CD14-positive monocyte (primary cell): ENCODE results near the gene SCN2B. TPM values are rescaled to one million over a fixed set of nuclear protein-coding genes. Genes with fewer than 3 reads are reported as not detected.
"Not testable (repeated sequence)": the region's sequence is repeated elsewhere in the genome, so short reads cannot be mapped to it uniquely, and the experiment has no call there.

ENCODE experiments used
- DNase-seq, 3 donors: peaks; one replicate each; pipeline ENCODE4 v3.0.0-alpha.2; 2011 to 2022
- H2AFZ ChIP-seq: 2 replicates; pipeline ENCODE4 v1.6.0; 2012; ENCODE audit warnings: mild to moderate bottlenecking, low read depth, low read length, inconsistent platforms; ENCODE audit not compliant: insufficient read depth, poor library complexity, severe bottlenecking
- H3K27ac ChIP-seq, 2 donors: 1 replicate in 1 of 2; 2 replicates in 1 of 2; pipeline ENCODE4 v1.5.1; 2012 to 2013; ENCODE audit warnings: low read length in 2 of 2, control low read depth in 1 of 2, inconsistent platforms in 1 of 2, low read depth in 1 of 2, mild to moderate bottlenecking in 1 of 2
- H3K27me3 ChIP-seq, 2 donors: one replicate each; pipeline versions ENCODE4 v1.6.0 to v1.6.1; 2011 to 2013; ENCODE audit warnings: low read length in 2 of 2; ENCODE audit not compliant: control insufficient read depth in 2 of 2, insufficient read depth in 2 of 2
- H3K36me3 ChIP-seq, 2 donors: replicated peaks in 1 of 2; 1 replicate in 1 of 2; 2 replicates in 1 of 2; pipeline versions ENCODE4 v1.5.1 to v1.6.1; 2012 to 2013; ENCODE audit warnings: low read length in 2 of 2, control low read depth in 1 of 2, inconsistent platforms in 1 of 2, mild to moderate bottlenecking in 1 of 2; ENCODE audit not compliant: insufficient read depth in 2 of 2, control insufficient read depth in 1 of 2
- H3K4me1 ChIP-seq, 2 donors: 1 replicate in 1 of 2; 2 replicates in 1 of 2; pipeline versions ENCODE4 v1.5.1 to v1.6.1; 2012 to 2013; ENCODE audit warnings: low read length in 2 of 2, control low read depth in 1 of 2, inconsistent platforms in 1 of 2, mild to moderate bottlenecking in 1 of 2, moderate library complexity in 1 of 2; ENCODE audit not compliant: insufficient read depth in 2 of 2, control insufficient read depth in 1 of 2
- H3K4me2 ChIP-seq: replicated peaks from 2 replicates; pipeline ENCODE3; 2012; ENCODE audit warnings: low read length, moderate library complexity, mild to moderate bottlenecking; ENCODE audit not compliant: poor library complexity, severe bottlenecking; ENCODE audit errors: extremely low read depth
- H3K4me3 ChIP-seq, 3 experiments: fragments of 200-600 bp in 1 of 3; sonication (generic) in 1 of 3; replicated peaks in 1 of 3; 1 replicate in 2 of 3; 2 replicates in 1 of 3; pipeline ENCODE4 v1.5.1; 2011 to 2013; ENCODE audit warnings: low read length in 3 of 3, mild to moderate bottlenecking in 3 of 3, control low read depth in 2 of 3, low read depth in 2 of 3, inconsistent platforms in 1 of 3, moderate library complexity in 1 of 3
- H3K79me2 ChIP-seq: 2 replicates; pipeline ENCODE4 v1.6.0; 2012; ENCODE audit warnings: mild to moderate bottlenecking, control low read depth, inconsistent platforms, low read length, moderate library complexity; ENCODE audit not compliant: insufficient read depth
- H3K9ac ChIP-seq: 2 replicates; pipeline ENCODE4 v1.6.0; 2017; ENCODE audit warnings: low read length, mild to moderate bottlenecking; ENCODE audit not compliant: insufficient read depth, poor library complexity, severe bottlenecking
- H3K9me3 ChIP-seq, 2 donors: replicated peaks in 1 of 2; 1 replicate in 1 of 2; 2 replicates in 1 of 2; pipeline versions ENCODE4 v1.5.1 to v1.6.1; 2012 to 2013; ENCODE audit warnings: low read length in 2 of 2, control low read depth in 1 of 2; ENCODE audit not compliant: control insufficient read depth in 1 of 2, insufficient read depth in 1 of 2
- H4K20me1 ChIP-seq: 2 replicates; pipeline ENCODE4 v1.6.0; 2012; ENCODE audit warnings: mild to moderate bottlenecking, low read length, control low read depth, moderate library complexity; ENCODE audit not compliant: insufficient read depth
- H3K27ac Mint-ChIP-seq, 7 donors: one replicate each; pipeline ENCODE4 v1.8.0; 2020; ENCODE audit warnings: mild to moderate bottlenecking in 7 of 7, mixed read lengths in 7 of 7, moderate library complexity in 6 of 7, inconsistent platforms in 2 of 7
- H3K27me3 Mint-ChIP-seq, 3 donors: one replicate each; pipeline ENCODE4 v1.8.0; 2021 to 2022; ENCODE audit warnings: low read depth in 3 of 3, mild to moderate bottlenecking in 3 of 3, mixed read lengths in 3 of 3, moderate library complexity in 3 of 3, inconsistent platforms in 1 of 3
- H3K36me3 Mint-ChIP-seq, 2 donors: one replicate each; pipeline ENCODE4 v1.8.0; 2020; ENCODE audit warnings: mixed read lengths in 2 of 2, inconsistent platforms in 1 of 2, mild to moderate bottlenecking in 1 of 2
- H3K4me1 Mint-ChIP-seq: one replicate; pipeline ENCODE4 v1.8.0; 2020; ENCODE audit warnings: mild to moderate bottlenecking, mixed read lengths
- H3K4me3 Mint-ChIP-seq, 2 donors: one replicate each; pipeline ENCODE4 v1.8.0; 2020; ENCODE audit warnings: mild to moderate bottlenecking in 2 of 2, mixed read lengths in 2 of 2, moderate library complexity in 1 of 2
- H3K9me3 Mint-ChIP-seq, 7 donors: one replicate each; pipeline ENCODE4 v1.8.0; 2020 to 2022; ENCODE audit warnings: mixed read lengths in 7 of 7, mild to moderate bottlenecking in 6 of 7, moderate library complexity in 6 of 7, inconsistent platforms in 2 of 7
- WGBS: methylation state at CpG from one replicate; pipeline ENCODE4 v1.1.5; 2013; ENCODE audit warnings: missing lambda C conversion rate; ENCODE audit not compliant: insufficient coverage; 5-methylcytosine and 5-hydroxymethylcytosine counted together
- intact Hi-C, 2 donors: fragments of 100-400 bp; cut with micrococcal nuclease; formaldehyde crosslinking; loops; one replicate each; pipeline versions ENCODE4 v1.15.0 to v1.15.1; 2023
- polyA plus RNA-seq, 3 donors: library from polyadenylated mRNA; depleted of rRNA in 1 of 3; unstranded in 2 of 3; stranded (reverse) in 1 of 3; fragments of 300-500 nt in 2 of 3; fragments of >200 nt in 1 of 3; fragmentation: Illumina TruSeq in 2 of 3; gene quantifications; 1 replicate in 2 of 3; 2 replicates in 1 of 3; pipeline ENCODE4 v1.2.3, GENCODE V29; 2012 to 2021
- TF ChIP-seq, protein P1 (sequence below): fragments of 200-600 bp; IDR thresholded peaks from one replicate; pipeline ENCODE4 v1.8.0; 2022; ENCODE audit warnings: antibody characterized with exemption, mild to moderate bottlenecking

Gene SCN2B
- polyA plus RNA-seq, 3 donors, result 0.01 TPM; not detected in 2

DNA sequence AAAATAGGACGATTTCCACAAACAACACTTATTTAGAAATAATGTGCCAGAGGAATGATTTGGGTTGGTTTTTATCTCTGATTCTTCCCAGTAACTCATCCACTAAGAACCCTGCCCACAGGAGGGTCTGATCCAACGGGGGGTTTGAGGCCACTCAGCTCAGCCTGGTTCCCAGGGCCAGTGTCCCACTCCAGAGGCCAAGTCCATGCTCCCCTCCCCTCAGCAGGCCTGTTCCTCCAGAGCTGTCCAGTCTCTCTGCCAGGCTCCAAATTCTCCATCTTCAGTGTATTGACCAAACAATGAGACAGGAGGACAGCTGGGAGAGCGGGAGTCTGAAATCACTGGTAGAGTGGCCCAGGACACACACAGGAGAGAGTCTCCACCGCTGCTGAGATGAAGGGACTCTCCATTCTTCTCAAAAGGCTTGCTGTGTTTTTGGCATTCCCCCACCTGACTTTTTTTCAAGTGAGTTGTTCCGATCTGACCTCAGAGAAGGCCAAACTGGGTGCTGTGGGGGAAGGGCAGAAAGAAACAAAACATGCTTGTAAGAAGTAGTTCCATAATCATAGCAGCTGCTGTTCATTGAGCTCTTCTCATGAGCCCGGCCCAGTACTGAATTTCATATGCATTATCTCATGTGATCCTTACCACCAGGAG lies 17.6 kb upstream of the SCN2B start:
- Mint-ChIP-seq H3K4me1 (peaks cover 11% of the 10 kb centered on the region), H3K27me3 (no peaks in the 10 kb centered on the region), H3K27ac (peak overlapping the region in 1 of 7 donors; percentile 63), H3K9me3 (peaks cover 13 to 30% (median 19%) of the 10 kb centered on the region in 7 donors), H3K36me3 (peaks cover 63 to 77% of the 10 kb centered on the region in 2 donors), H3K4me3 (no peak overlapping the region)
- H2AFZ ChIP-seq, result no peak overlapping the region
- peaks cover 60 to 65% of the 10 kb centered on the region in 2 donors for H3K36me3 ChIP-seq
- H3K79me2 ChIP-seq, result no peaks in the 10 kb centered on the region
- no peaks in the 10 kb centered on the region for H3K27me3 ChIP-seq
- H3K27ac ChIP-seq, result no peak overlapping the region
- peaks cover 5 to 8% of the 10 kb centered on the region in 2 donors for H3K9me3 ChIP-seq
- intact Hi-C loops, result no loop called here
- WGBS, result 100% methylated on average over 2 of the region's 6 CpGs
- TF ChIP-seq, protein P1, sequence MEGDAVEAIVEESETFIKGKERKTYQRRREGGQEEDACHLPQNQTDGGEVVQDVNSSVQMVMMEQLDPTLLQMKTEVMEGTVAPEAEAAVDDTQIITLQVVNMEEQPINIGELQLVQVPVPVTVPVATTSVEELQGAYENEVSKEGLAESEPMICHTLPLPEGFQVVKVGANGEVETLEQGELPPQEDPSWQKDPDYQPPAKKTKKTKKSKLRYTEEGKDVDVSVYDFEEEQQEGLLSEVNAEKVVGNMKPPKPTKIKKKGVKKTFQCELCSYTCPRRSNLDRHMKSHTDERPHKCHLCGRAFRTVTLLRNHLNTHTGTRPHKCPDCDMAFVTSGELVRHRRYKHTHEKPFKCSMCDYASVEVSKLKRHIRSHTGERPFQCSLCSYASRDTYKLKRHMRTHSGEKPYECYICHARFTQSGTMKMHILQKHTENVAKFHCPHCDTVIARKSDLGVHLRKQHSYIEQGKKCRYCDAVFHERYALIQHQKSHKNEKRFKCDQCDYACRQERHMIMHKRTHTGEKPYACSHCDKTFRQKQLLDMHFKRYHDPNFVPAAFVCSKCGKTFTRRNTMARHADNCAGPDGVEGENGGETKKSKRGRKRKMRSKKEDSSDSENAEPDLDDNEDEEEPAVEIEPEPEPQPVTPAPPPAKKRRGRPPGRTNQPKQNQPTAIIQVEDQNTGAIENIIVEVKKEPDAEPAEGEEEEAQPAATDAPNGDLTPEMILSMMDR, result no peak
- peaks cover 5 to 8% of the 10 kb centered on the region in 2 donors for H3K4me1 ChIP-seq
- peaks cover 43% of the 10 kb centered on the region for H4K20me1 ChIP-seq
- H3K9ac ChIP-seq, result no peak overlapping the region
- no peak overlapping the region for H3K4me3 ChIP-seq
- H3K4me2 ChIP-seq, result no peak overlapping the region
- DNase-seq, result no peak

DNA sequence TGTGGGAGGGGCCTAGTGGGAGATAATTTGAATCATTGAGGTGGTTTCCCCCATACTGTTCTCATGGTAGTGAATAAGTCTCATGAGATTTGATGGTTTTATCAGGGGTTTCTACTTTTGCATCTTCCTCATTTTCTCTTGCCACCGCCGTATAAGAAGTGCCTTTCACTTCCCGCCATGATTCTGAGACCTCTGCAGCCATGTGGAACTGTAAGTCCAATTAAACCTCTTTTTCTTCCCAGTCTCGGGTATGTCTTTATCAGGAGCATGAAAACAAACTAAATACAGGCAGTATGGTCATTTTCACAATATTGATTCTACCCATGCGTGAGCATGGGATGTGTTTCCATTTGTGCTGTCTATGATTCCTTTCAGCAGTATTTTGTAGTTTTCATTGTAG lies 16.4 kb upstream of the SCN2B start:
- intact Hi-C loops, H3K4me1 ChIP-seq, H3K4me3 Mint-ChIP-seq, H3K79me2 ChIP-seq, H2AFZ ChIP-seq, H3K27ac ChIP-seq, H3K4me1 Mint-ChIP-seq, H3K4me3 ChIP-seq, H3K4me2 ChIP-seq, H3K27ac Mint-ChIP-seq, H3K9ac ChIP-seq, H3K9me3 ChIP-seq, H3K27me3 ChIP-seq, H3K27me3 Mint-ChIP-seq, DNase-seq: not testable (repeated sequence)
- Histone ChIP-seq H3K36me3 (peaks cover 51 to 54% of the 10 kb centered on the region in 2 donors), H4K20me1 (peaks cover 35% of the 10 kb centered on the region)
- peaks cover 13 to 30% (median 19%) of the 10 kb centered on the region in 7 donors for H3K9me3 Mint-ChIP-seq
- 80% methylated on average over 1 of the region's 5 CpGs for WGBS
- H3K36me3 Mint-ChIP-seq, result peaks cover 54 to 64% of the 10 kb centered on the region in 2 donors

GRCh38 chr11:118190942-118191506 lies 14.6 kb upstream of the SCN2B start:
- H4K20me1 ChIP-seq, result peaks cover 23% of the 10 kb centered on the region
- H3K27me3 ChIP-seq, H3K9me3 ChIP-seq, H3K27me3 Mint-ChIP-seq, H2AFZ ChIP-seq, H3K27ac ChIP-seq, H3K4me3 ChIP-seq, H3K4me3 Mint-ChIP-seq, H3K79me2 ChIP-seq, intact Hi-C loops, DNase-seq, H3K4me2 ChIP-seq, H3K9ac ChIP-seq: not testable (repeated sequence)
- 100% methylated on average over 1 of the region's 2 CpGs for WGBS
- Mint-ChIP-seq H3K4me1 (peaks cover 25% of the 10 kb centered on the region), H3K27ac (peak overlapping the region in 1 of 7 donors; percentile 18), H3K9me3 (peaks cover 13 to 33% (median 19%) of the 10 kb centered on the region in 7 donors), H3K36me3 (peaks cover 36 to 46% of the 10 kb centered on the region in 2 donors)
- peaks cover 21 to 23% of the 10 kb centered on the region in 2 donors for H3K4me1 ChIP-seq
- peaks cover 33 to 36% of the 10 kb centered on the region in 2 donors for H3K36me3 ChIP-seq
